Brain pericyte (primary cell): ENCODE data around the gene EFHD1.
"Not testable (repeated sequence)": the region's sequence is repeated elsewhere in the genome, so short reads cannot be mapped to it uniquely, and the experiment has no call there.

Experiments used
- DNase-seq: peaks from one replicate; pipeline ENCODE4 v3.0.0-alpha.2; 2012; ENCODE audit warnings: low read depth, low spot score

EFHD1 gene

DNA sequence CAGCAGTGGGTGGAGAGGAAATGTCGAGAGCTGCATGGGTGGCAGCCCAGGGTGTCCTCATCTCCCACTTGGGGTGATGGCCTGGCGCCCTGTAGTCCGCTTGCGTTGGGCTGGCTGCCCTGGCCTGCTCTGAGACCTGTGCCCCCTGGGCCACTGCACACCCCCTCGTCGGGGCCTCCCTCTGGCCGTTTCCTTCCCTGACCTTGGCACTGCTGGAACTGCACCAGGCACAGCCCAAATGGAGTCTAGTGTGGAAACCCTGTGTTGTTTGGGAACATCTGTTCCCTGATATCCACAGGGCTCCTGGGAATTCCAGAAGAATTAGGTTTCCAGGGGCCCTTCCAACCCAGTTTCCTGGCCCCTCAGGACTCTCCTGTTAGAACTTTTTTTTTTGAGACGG is 13.9 kb downstream of the EFHD1 start:
- no peak for DNase-seq

DNA sequence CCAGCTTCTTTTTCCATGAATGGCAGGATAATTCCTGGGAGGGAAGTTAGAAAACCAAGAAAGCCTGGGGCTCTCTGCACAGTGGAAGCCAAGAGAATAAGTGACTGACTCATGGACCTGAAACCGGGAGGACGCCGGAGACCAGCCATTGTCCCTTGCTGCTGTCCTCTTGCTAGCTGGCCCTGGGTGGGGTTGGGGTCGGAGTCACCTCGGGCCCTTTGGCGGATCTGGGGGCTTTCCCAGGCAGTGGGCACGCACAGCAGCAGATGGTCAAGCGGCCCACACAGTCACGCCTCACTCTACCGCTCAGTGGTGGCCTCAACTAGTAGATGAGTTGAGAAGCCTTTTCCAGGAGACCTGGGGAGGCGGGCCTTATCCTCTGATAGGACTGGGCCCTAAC is 15.6 kb downstream of the EFHD1 start:
- DNase-seq, result no peak

DNA sequence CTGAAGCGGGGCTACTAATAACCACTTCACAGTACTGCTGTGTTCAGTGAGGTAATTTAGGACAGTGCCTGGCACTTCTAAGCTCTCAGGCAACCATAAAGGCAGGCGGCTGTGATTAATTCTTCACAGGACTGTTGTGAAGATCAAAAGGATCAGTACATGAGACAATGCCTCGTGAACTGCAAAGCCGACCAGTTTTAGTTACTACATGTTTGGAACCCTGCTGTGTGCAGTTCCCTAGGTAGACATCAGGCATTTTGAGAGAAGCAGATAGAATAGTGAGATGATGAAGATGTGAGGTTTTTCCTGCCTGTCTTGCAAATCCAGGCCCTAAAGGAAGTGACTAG is 19.1 kb downstream of the EFHD1 start:
- no peak for DNase-seq

DNA sequence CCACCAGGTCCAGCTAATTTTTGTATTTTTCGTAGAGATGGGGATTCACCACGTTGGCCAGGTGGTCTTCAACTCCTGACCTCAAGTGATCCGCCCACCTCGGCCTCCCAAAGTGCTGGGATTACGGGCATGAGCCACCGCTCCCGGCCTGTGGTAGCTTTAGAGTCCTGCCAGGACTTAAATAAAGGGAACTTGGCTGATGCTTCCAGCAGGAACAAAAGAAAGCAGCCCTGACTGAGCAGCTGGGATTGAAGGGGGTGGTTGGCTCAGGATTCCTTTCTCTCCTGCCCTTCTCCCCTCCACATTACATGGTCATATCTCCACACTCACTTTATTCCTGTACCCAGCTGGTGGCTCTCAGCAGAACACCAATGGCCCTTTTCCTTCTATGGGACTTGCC is 20.0 kb downstream of the EFHD1 start:
- DNase-seq, result no peak

DNA sequence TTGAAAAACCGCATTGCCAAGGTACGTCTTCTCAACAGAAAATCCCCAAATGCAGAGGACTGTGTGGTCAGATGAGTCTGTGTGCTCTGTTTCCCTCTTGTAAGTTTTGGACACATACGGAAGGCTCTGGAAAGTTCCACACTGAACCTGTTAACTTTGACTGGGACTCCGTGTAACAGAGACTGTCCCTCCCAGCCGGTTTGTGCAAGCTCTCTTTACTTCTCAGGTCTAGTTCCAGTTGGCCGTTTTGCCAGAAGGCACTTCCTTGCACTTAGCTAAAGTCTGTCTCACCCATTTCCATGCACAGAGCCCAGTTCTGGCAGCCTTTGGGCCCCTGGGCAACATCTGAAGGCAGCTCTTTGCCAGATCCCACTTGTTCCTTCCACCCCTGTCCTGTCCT is 22.0 kb downstream of the EFHD1 start:
- no peak for DNase-seq

DNA sequence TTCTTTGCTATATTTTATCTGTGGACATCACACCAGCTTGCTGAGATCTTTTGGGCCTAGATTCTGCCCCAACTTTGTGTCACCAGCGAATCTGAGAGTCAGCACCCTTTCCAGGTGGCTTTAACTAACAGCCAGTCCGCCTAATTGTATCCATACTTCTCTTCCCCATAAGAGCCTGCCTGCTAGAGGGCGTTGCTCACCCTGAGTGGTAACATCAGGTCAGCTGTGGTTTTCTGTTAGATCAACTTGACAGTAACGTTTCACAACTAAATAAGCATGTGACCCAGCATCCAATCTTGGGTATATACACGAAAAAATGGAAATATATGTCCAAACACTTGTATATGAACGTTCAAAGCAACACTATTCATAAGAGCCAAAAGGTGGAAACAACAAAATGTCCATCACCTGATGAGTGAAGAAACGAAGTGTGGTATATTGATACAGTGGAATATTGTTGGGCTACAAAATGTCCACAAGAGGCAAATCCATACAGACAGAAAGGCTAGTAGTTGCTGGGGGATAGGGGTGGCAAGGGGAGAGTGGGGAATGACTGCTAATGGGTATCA is 24.9 kb downstream of the EFHD1 start:
- DNase-seq, result no peak

DNA sequence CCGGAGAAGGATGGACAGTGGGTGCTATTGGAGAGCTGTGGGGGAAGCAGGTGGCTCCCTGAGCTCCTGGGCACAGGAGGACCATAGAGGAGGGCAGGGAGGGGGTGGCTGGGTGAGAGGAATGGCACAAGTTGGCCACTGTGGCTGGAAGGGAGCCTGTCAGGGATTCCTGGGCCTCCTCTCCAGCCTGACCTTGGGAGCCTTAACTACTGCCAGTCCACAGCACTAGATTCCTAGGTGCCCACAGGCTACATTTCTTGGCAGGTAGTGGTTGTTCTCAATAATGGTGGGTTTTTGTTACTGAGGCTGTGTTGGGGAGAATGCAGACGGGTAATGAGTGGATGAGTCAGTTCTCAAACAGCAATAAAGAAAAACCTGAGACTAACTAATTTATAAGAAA is 26.0 kb downstream of the EFHD1 start:
- no peak for DNase-seq

DNA sequence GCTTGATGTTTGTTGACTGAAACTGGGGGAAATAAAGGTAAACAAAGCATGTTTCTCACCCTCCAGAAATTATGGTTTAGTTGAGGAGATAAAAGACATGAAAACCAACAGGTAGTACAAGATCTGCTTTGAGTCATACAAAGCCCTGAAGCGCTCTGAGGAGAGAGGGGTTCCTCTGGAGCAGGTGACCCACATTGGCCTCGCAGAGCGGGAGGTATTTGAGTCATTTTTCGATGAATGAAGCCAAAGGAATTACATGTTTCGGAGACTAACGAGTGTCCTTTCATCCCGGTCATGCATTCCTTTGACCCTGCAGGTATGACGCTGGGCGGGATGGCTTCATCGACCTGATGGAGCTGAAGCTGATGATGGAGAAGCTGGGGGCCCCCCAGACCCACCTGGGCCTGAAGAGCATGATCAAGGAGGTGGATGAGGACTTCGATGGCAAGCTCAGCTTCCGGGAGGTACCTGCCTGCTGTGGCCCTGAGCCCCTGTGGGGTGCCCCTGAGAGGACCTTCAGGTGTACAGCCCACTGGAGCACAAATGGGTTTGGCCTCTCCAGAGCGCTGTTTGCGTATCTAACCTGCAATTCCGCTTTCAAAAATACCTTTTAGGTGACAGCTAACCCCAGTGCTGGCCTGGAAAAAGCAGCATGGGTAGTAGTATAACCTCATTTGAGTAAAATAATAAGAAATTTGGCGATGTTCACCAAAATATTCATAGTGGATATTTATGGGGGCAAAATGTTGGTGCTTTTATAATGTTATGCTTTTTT is 29.3 kb downstream of the EFHD1 start:
- DNase-seq, result no peak

DNA sequence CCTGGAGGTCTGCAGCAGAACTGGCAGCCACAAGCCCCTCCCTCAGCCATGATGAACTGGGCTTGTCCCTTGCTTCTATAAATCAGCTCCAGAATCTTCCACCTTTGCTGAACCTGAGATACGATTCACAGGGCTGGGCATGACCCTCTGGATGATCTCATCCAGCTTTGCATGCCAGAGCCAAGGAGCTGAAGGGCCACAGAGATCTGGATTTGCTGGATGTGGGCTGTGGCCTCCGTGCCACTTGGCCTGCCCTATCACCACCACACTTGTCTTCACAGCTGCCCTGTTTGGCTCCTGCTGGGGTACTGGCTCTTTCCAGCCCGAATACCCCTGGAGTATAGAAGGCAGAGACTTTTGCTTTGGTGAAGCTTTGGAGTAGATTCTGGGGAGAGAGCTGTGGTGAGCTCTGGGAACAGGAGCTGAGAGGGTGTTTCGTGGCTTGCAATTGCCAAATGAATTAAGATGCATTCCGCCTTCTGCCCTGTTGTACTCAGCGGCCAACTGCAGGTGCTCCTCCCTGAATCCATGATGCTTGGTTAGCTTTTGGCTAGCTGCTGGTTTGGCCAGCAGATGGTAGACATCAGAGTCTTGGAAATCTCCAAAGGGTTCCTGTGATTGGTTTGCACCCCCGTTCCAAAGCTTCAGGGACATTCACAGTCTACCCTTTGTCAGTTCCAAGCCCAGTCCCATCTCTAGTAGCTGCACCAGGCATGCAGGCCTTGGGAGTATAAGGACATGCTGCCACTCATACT is 32.8 kb downstream of the EFHD1 start:
- no peak for DNase-seq

DNA sequence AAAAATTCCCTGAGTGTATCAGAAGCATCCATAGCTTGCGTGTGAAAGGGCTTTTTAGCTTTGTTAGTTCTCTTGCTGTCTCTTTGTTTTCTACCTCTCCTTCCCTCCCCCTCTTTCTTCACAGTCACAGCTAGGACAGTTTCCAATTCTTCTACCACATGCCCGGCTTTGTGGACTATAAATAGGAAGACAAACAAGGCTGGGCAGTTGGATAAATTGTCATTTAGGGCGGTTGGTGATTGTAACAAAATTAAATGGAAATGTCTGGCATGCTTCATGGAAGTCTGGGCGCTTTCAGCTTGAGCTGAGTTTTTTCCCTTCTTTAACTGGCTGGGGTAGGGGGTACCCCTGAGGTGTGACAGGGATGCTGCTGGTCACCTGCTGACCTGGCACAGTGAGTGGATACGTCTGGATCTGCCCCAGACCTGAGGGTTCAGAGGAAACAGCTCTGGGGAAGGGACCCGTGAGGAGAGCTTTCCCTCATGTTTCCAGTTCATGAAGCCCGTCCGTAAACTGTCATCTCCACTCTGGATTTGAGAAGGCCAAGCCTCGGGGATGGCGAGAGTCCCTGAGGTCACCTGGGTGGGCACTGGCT is 34.7 kb downstream of the EFHD1 start:
- DNase-seq, result no peak

DNA sequence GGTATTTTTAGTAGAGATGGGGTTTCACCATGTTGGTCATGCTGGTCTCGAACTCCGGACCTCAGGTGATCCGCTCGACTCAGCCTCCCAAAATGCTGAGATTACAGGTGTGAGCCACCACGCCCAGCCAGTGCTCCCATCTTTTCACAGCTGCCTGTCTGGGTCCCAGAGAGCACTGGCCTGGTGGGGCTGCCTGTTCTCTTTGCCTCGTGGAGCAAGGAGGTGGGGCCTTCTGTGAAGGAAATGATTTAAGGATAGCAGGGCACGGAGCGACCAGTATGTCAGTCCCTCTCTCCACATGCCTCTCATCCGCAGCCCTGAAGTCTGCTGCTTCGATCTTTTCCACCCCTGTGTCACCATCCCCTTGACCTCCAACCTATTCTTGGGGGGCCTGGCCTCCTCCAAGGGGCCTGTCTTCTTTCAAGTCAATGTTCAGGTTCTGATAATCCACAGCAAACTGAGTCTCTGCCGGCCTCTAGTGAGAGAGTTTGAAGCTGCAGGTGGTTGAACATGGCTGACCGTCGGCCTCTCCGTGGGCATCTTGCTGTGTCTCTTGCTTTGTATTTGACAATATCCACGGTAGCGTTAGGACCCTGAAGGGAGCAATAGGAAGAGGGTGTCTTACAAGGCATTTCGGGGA is 35.5 kb downstream of the EFHD1 start:
- DNase-seq, result no peak

DNA sequence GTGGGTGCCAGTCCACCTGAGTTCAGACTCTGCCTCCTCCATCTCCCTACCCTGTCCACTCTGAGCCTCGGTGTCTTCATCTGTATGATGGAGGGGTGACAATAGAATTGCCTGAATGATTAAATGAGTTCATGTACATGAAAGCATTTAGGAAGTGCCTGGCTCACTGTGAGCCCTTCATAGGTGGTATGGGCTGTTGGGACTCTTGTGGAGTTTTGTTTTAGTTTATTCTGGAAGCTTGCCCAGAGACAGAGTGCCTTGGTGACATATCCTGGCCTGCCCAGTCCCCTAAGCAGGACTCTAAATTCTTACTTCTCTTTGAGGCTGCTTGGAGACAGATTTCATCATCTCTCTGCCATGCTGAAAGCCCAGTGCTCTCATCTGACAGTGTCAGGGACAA is 39.2 kb downstream of the EFHD1 start:
- DNase-seq, result no peak

DNA sequence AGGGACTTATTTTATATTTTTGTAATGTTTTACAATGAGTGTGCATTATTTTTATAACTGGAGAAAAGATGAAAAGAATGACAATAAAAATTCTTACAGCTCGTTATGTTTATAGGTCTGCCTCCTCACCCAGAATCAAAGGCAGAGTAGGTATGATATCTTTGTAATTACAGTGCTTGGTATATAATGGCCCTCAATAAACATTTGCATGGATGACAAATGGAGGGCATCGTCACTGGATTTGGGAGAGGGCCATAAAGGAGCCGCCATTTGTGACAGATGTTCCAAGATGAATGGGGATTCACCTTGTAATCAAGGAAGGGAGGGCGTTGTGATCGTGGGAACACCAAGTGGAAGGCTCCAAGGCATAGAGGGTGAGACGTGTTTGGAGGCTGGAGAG is 41.1 kb downstream of the EFHD1 start:
- DNase-seq, result no peak

DNA sequence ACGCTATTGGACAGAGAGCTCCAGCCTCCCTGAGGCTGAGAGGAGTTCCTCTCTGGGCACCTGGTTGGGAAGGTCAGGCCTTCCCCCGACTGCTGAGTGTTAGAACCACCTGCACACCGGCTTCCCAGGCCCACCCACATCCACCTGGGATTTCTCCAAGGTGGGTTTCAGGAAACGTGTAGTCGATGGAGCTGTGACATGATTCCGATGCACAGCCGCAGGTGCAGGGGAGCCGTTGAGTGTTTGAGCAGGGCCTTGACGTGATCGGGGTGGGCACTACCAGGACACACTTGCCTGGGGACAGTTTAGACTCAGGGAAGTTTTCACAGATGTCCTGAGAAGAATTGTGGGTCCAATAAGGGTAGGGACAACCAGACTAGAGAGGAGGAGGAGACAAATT is 42.0 kb downstream of the EFHD1 start:
- DNase-seq, result no peak

DNA sequence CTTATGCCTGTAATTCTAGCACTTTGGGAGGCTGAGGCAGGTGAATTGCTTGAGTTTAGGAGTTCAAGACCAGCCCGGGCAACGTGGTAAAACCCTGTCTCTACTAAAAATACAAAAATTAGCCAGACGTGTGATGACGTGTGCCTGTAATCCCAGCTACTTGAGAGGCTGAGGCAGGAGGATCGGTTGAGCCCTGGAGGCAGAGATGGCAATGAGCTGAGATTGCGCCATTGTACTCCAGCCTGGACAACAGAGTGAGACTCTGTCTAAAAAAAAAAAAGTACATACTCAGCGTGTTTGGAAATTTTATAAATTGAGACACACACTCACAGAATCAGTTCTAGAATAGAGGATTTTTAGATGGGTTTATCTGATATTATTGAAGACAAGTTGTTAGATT is 46.6 kb downstream of the EFHD1 start:
- no peak for DNase-seq

DNA sequence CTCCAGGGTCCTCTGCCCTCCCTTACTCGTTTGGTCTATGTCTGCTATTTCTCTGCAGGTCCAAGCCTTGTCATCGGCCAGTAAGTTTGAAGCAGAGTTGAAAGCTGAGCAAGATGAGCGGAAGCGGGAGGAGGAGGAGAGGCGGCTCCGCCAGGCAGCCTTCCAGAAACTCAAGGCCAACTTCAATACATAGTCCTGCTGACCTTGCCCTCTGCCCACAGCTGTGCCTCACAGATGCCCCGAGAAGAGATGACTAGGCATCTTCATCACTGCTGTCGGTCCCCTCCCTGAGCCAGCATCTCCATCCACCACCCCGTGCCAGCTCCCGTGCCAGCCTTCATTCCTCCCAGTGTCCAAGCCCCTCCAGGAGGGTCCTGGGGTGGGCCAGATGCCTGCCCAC is 48.1 kb downstream of the EFHD1 start:
- DNase-seq, result no peak

DNA sequence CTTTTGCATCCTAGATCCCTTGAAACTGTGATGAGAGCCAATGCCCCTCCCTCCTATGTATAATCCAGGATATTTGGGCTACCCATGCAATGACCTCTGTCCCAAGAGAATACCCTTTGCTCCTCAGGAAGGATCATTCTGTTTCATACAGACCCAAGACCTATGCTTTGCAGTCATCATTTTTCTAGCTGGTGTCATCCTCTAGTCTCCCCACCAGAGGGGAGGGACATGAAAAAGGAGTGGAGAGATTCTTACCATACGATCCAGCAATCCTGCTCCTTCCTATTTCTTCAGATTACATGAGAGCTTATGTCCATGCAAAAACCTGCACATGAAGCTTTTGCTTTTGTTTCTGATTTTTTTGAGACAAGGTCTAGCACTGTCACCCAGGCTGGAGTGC is 50.0 kb downstream of the EFHD1 start:
- no peak for DNase-seq

DNA sequence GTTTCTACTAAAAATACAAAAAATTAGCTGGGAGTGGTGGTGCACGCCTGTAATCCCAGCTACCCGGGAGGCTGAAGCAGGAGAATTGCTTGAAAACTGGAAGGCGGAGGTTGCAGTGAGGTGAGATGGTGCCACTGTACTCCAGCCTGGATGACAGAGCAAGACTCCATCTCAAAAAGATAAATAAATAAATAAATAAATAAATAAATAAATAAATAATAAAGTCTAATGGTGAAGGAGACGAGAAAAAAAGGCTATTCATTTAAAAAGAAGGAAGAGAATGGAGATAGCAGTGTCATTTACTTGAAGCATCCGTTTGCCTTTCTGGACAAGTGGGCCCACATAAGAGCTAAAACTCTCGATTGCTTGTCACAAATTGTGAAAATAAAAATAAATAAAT is 52.0 kb downstream of the EFHD1 start:
- not testable (repeated sequence) for DNase-seq

DNA sequence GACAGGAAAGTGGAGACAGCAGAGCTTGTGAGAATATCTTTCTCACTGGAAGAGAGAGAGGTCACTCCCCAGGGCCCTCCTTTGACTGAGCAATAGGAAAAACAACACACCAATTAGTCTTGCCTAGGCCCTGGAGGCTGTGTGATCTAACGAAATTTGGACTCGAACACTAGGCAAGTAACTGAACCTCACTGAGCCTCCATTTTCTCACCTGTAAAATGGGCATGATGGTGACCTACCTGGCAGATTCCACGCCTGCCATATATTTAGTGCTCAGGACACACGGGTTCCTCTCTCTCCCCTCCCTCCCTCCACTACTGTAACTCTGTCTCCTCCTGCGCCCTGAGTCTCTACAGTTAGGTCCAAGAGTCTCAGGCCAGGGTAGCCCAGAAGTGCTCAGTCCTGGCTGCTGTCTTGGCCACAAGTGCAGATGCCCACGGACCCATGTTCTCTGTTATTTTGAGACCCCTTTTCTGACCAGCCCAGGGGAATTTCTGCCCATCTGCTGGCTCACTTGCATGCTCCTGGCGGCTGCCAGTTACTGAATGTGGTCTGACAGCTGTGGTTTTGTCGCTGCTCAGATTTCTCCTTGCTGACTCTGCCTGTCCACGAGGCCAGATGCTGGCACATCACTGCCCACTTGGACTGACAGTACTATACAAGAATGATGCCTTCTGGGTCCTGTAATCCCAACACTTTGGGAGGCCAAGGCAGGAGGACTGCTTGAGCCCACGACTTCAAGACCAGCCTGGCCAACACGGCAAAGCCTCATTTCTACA is 54.2 kb downstream of the EFHD1 start:
- no peak for DNase-seq

DNA sequence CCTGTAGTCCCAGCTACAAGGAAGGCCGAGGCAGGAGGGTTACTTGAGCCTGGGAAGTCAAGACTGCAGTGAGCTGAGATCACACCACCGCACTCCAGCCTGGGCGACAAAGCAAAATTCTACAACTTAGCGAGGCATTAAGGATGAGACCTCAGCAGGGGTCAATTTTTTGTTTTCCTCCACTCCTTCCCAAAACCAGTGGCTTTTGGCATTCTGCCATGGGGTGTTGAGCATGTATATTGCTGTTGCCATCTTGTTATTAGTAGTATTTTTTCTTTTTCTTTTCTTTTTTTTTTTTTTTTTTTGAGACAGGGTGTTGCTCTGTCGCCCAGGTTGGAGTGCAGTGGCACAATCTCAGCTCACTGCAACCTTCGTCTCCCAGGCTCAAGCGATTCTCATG is 54.8 kb downstream of the EFHD1 start:
- no peak for DNase-seq

DNA sequence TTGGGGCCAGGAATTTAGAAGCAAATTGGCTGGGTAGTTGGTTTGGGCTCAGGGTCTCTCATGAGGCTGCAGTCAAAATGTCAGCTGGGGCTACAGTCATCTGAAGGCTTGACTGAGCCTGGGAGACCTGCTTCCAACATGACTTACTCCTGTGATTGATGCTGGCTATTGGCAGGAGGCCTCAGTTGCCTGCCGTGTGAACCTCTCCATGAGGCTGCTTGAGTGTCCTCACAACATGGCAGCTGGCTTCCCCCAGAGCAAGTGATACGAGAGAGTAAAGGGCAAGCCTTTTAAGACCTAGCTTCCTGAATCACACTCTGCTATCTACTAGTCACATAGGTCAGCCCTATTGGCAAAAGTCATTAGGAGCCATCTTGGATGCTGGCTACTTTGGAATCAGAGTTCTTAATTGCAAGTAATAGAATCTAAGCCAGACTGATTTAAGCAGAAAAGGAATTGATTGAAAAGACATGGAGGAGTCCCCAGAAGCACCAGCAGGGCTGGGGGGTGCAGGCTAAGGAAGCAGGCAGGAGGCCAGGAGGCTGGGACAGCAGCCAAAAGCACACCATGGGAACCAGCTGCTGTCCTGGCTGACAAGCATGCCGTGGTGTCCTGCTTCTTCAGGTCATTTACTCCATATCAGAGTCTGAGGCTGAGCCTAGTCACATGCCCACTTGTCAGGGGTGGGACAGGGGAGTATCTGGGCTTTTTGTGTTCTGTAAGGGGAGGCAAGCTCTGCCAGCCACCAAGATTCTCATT is 55.9 kb downstream of the EFHD1 start:
- DNase-seq, result peak; percentile 38
